Measurements from ENCODE around the gene HPN. TPM values are rescaled to one million over a fixed set of nuclear protein-coding genes. Genes with fewer than 3 reads are reported as not detected.
A peak's percentile ranks its signal among the peaks of the same experiment; 100 is the strongest.
"Not testable (repeated sequence)": the region's sequence is repeated elsewhere in the genome, so short reads cannot be mapped to it uniquely, and the experiment has no call there.

Gene HPN
- total RNA-seq, 1 donor from 2014 or later, result not detected

DNA sequence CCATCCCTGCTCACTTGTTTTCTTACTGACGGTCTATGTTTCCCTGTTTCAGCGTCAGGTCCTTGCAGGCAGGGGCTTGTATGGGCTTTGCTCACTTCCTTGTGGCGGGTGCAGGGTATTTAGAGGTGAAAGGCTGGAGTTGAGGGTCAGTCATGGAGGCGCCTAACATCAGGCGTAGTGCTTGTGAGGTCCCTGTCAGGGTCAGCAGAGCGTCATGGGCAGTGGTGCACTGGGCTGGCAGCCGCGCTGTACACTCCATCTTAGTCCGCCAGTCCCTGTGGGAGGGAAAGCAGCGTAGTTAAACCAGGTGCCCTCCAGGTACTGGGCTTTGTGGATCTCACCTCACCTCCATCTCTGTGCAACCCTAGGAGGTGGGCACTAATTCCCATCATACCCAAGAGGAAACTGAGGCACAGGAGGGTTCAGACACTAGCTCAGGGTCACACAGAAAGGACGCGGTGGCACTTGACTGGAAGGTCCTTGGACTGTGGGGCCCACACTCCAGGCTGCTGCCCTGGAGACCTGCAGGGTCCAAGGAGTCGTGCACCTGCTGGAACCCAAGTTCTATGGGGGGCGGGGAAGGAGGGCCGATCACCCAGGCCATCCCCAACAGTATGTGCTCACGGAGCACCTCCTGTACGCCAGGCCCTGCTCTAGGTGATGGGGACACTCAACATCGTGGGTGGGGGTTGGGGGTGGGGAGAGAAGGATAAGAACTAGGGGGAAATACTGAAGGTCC, 36.8 kb upstream of the HPN start:
- no peak overlapping the region for H3K4me3 ChIP-seq (ENCODE audit: low read depth, low read length)

DNA sequence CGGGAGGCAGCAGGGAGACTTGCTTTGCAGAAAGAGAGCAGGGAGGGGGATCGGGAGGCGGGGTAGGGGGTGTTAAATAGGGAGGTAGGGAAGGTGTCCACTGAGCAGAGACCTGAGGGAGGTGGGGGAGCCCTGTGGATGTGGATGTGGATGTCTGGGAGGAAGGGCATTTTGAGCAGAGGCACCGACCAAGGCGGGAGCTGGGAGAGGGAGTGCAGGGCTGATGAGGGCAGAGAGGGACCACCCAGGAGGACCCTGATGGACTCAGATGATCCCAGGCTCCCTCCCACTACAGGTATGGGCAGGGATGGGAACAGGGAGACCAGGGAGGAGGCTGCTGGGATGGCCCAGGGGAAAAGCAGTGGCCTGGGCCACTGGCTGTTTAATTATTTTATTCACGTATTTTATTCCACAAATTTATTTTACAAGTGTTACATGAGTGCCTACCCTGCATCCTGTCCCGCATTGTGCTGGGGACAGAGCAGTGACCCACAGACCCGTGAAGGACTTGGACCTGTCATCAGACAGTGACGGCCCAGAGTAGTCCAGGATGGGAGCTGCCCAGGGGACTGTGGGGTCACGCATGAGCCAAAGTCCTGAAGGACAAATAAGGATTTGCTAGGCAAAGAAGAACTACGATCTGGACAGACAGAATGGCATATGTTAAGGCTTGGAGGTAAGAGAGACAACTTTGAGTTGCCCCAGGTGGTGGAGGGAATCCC, 36.1 kb upstream of the HPN start:
- no peak for DNase-seq (ENCODE audit: low read depth)
- Histone ChIP-seq H3K36me3 (ENCODE audit: control insufficient read depth, insufficient read depth, low read length) (peaks cover 9% of the 10 kb centered on the region), H3K27me3 (ENCODE audit: control insufficient read depth, insufficient read depth, low read length) (no peaks in the 10 kb centered on the region), H3K4me3 (ENCODE audit: low read depth, low read length) (no peak overlapping the region)
- TF ChIP-seq, protein P1, sequence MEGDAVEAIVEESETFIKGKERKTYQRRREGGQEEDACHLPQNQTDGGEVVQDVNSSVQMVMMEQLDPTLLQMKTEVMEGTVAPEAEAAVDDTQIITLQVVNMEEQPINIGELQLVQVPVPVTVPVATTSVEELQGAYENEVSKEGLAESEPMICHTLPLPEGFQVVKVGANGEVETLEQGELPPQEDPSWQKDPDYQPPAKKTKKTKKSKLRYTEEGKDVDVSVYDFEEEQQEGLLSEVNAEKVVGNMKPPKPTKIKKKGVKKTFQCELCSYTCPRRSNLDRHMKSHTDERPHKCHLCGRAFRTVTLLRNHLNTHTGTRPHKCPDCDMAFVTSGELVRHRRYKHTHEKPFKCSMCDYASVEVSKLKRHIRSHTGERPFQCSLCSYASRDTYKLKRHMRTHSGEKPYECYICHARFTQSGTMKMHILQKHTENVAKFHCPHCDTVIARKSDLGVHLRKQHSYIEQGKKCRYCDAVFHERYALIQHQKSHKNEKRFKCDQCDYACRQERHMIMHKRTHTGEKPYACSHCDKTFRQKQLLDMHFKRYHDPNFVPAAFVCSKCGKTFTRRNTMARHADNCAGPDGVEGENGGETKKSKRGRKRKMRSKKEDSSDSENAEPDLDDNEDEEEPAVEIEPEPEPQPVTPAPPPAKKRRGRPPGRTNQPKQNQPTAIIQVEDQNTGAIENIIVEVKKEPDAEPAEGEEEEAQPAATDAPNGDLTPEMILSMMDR (IDR thresholded peaks at IDR 0.05; ENCODE audit: insufficient read depth, low read length, severe bottlenecking), result no peak
- FAIRE-seq, result no peak

More for the DNA sequence above, 36.8 kb upstream of the HPN start:
- FAIRE-seq (no peak), DNase-seq (ENCODE audit: low read depth) (peak; percentile 28)
- Histone ChIP-seq H3K27me3 (ENCODE audit: control insufficient read depth, insufficient read depth, low read length) (no peaks in the 10 kb centered on the region), H3K36me3 (ENCODE audit: control insufficient read depth, insufficient read depth, low read length) (peaks cover 5% of the 10 kb centered on the region)
- TF ChIP-seq, protein P1 (IDR thresholded peaks at IDR 0.05; ENCODE audit: insufficient read depth, low read length, severe bottlenecking), result no peak

- not testable (repeated sequence) for FAIRE-seq; H3K27me3 ChIP-seq (ENCODE audit: control insufficient read depth, insufficient read depth, low read length); H3K4me3 ChIP-seq (ENCODE audit: low read depth, low read length); H3K36me3 ChIP-seq (ENCODE audit: control insufficient read depth, insufficient read depth, low read length); DNase-seq (ENCODE audit: low read depth)
Observed at GRCh38 chr19:35006007-35006341, 35.5 kb upstream of the HPN start.

DNA sequence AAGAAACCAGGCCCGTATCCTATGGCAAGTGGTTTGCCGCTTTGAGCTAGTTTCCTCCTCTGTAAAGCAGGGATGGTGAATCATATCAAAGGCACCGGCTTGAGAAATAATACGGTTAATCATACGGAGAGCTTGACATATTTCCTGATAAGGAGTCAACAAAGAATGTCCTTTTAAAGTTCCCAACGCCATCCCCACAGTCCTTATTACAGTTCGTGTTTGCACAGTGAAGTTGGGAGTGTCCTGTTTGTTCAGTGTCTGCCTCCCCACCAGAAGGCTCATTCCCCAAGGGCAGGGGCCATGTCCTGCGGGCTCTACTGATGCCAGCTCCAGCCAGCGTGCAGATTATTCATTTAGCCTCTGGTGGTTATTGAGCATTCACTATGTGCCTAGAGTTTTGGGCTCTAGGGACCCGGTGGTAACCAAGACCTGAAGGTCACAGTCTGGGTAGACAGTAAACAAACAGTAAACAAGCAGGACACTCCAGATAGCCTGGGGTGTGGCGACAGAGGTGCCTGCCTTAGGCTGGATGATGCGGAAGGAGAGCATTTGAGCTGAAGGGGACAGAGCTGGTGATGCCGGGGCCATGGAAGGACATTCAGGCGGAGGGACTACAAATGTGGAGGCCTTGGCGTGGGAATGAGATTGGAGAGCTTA, 35.1 kb upstream of the HPN start:
- FAIRE-seq (peak; percentile 88), DNase-seq (ENCODE audit: low read depth) (peak; percentile 88)
- H3K36me3 ChIP-seq (ENCODE audit: control insufficient read depth, insufficient read depth, low read length), result peaks cover 10% of the 10 kb centered on the region
- no peaks in the 10 kb centered on the region for H3K27me3 ChIP-seq (ENCODE audit: control insufficient read depth, insufficient read depth, low read length)
- no peak overlapping the region for H3K4me3 ChIP-seq (ENCODE audit: low read depth, low read length)
- TF ChIP-seq, protein P1 (IDR thresholded peaks at IDR 0.05; ENCODE audit: insufficient read depth, low read length, severe bottlenecking), result no peak

DNA sequence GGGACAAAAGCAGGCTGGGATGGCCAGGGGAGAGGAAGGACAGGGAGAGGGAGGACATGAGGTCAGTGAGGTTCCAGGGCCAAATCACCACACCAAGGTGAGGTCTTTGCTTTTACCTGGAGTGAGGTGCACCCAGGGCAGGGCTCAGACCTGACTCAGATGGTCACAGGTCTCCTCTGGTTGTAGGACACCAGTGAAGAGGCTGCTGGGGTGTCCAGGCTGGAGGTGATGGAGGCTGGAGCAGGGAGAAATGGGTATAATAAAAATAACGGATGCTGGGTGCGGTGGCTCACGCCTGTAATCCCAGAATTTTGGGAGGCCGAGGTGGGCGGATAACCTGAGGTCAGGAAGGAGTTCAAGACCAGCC, 34.5 kb upstream of the HPN start:
- Histone ChIP-seq H3K27me3 (ENCODE audit: control insufficient read depth, insufficient read depth, low read length) (no peaks in the 10 kb centered on the region), H3K4me3 (ENCODE audit: low read depth, low read length) (no peak overlapping the region), H3K36me3 (ENCODE audit: control insufficient read depth, insufficient read depth, low read length) (peaks cover 12% of the 10 kb centered on the region)
- TF ChIP-seq, protein P1 (IDR thresholded peaks at IDR 0.05; ENCODE audit: insufficient read depth, low read length, severe bottlenecking), result no peak
- FAIRE-seq (no peak), DNase-seq (ENCODE audit: low read depth) (no peak)

- not testable (repeated sequence) for H3K27me3 ChIP-seq (ENCODE audit: control insufficient read depth, insufficient read depth, low read length); H3K4me3 ChIP-seq (ENCODE audit: low read depth, low read length); FAIRE-seq
Observed at GRCh38 chr19:35007427-35007826, 34.1 kb upstream of the HPN start.

More at GRCh38 chr19:35007427-35007826, 34.1 kb upstream of the HPN start:
- peaks cover 12% of the 10 kb centered on the region for H3K36me3 ChIP-seq (ENCODE audit: control insufficient read depth, insufficient read depth, low read length)
- DNase-seq (ENCODE audit: low read depth), result not testable (repeated sequence)

Data from bronchial epithelial cell (primary cell).